HepG2 (cell line): Measurements from ENCODE around the gene STOM. TPM values are rescaled to one million over a fixed set of nuclear protein-coding genes. Genes with fewer than 3 reads are reported as not detected.

Experiments
- BRD4 ChIP-seq: sonication (generic); formaldehyde crosslinking; IDR thresholded peaks from 2 replicates; pipeline ENCODE4 v1.4.0; 2020; ENCODE audit warnings: missing genetic modification reagents
- FOXA3 ChIP-seq: IDR thresholded peaks from 2 replicates; pipeline ENCODE4 v1.6.1; 2016; ENCODE audit warnings: missing genetic modification reagents, missing compliant biosample characterization
- FOXK1 ChIP-seq: sonication (generic); formaldehyde crosslinking; IDR thresholded peaks from 2 replicates; pipeline ENCODE4 v1.4.0; 2020; ENCODE audit warnings: low read depth, missing genetic modification reagents, borderline replicate concordance
- FOXO4 ChIP-seq: sonication (generic); formaldehyde crosslinking; conservative IDR thresholded peaks from 2 replicates; pipeline ENCODE4 v1.8.1; 2023; ENCODE audit warnings: missing genetic modification reagents
- HES4 ChIP-seq: sonication (generic); formaldehyde crosslinking; IDR thresholded peaks from 2 replicates; pipeline ENCODE4 v1.9.0; 2021; ENCODE audit warnings: mild to moderate bottlenecking, missing genetic modification reagents, borderline replicate concordance
- HINFP ChIP-seq: sonication (generic); formaldehyde crosslinking; IDR thresholded peaks from 2 replicates; pipeline ENCODE4 v1.4.0; 2020; ENCODE audit warnings: low read depth, mild to moderate bottlenecking, missing genetic modification reagents
- MBD4 ChIP-seq: IDR thresholded peaks from 2 replicates; pipeline ENCODE4 v1.6.1; 2012; ENCODE audit warnings: low read length, inconsistent platforms, borderline replicate concordance
- MYPOP ChIP-seq: sonication (generic); formaldehyde crosslinking; IDR thresholded peaks from 2 replicates; pipeline ENCODE4 v1.8.1; 2023; ENCODE audit warnings: mild to moderate bottlenecking, moderate library complexity, missing genetic modification reagents
- NFATC3 ChIP-seq: sonication (generic); formaldehyde crosslinking; IDR thresholded peaks from 2 replicates; pipeline ENCODE4 v1.5.1; 2020; ENCODE audit warnings: mild to moderate bottlenecking, missing genetic modification reagents
- NPAS2 ChIP-seq: sonication (generic); formaldehyde crosslinking; IDR thresholded peaks from 2 replicates; pipeline ENCODE4 v1.8.0; 2022; ENCODE audit warnings: mild to moderate bottlenecking, missing genetic modification reagents, borderline replicate concordance
- PCBP1 ChIP-seq: fragments of 200-400 bp; formaldehyde crosslinking; IDR thresholded peaks from 2 replicates; pipeline ENCODE4 v1.6.1; 2017; ENCODE audit warnings: mild to moderate bottlenecking, low read depth, low read length, borderline replicate concordance
- PRPF4 ChIP-seq: fragments of 200-400 bp; formaldehyde crosslinking; IDR thresholded peaks from 2 replicates; pipeline ENCODE4 v1.6.1; 2016; ENCODE audit warnings: low read length, low read depth; ENCODE audit not compliant: poor library complexity, severe bottlenecking
- SAP130 ChIP-seq: IDR thresholded peaks from 2 replicates; pipeline ENCODE4 v1.6.1; 2016; ENCODE audit warnings: low read depth
- SIN3A ChIP-seq: IDR thresholded peaks from 2 replicates; pipeline ENCODE4 v1.6.1; 2011; ENCODE audit warnings: low read depth, mild to moderate bottlenecking, control low read depth, low read length, borderline replicate concordance
- SNAPC4 ChIP-seq: sonication (generic); formaldehyde crosslinking; IDR thresholded peaks from 2 replicates; pipeline ENCODE4 v1.4.0; 2020; ENCODE audit warnings: mild to moderate bottlenecking, missing genetic modification reagents
- TBX2 ChIP-seq: sonication (generic); formaldehyde crosslinking; IDR thresholded peaks from 2 replicates; pipeline ENCODE4 v1.5.0; 2020; ENCODE audit warnings: missing genetic modification reagents, mild to moderate bottlenecking, borderline replicate concordance
- TOPORS ChIP-seq: sonication (generic); formaldehyde crosslinking; IDR thresholded peaks from 2 replicates; pipeline ENCODE4 v1.8.0; 2023; ENCODE audit warnings: mild to moderate bottlenecking, missing genetic modification reagents
- ZKSCAN8 ChIP-seq: IDR thresholded peaks from 2 replicates; pipeline ENCODE4 v1.6.1; 2016; ENCODE audit warnings: borderline replicate concordance, missing genetic modification reagents, missing compliant biosample characterization
- ZNF557 ChIP-seq: sonication (generic); formaldehyde crosslinking; IDR thresholded peaks from 2 replicates; pipeline ENCODE4 v1.4.0; 2020; ENCODE audit warnings: missing genetic modification reagents
- polyA plus RNA-seq, 8 experiments: library from polyadenylated mRNA; depleted of rRNA in 3 of 8; stranded (reverse) in 7 of 8; unstranded in 1 of 8; fragments of >200 nt; fragmentation: Illumina TruSeq in 4 of 8; extraction: Trizol in 4 of 8; gene quantifications; 2 replicates each; pipeline versions ENCODE4 v1.2.1 to v1.2.3, GENCODE V29; 2011 to 2016; ENCODE audit warnings: low read depth in 4 of 8, missing spikeins in 1 of 8, mixed read lengths in 1 of 8; ENCODE audit not compliant: insufficient read depth in 1 of 8
- total RNA-seq, 5 experiments: library from RNA; depleted of rRNA; stranded (reverse); fragments of >200 nt; fragmentation: Illumina TruSeq; extraction: Trizol; gene quantifications; 2 replicates each; pipeline ENCODE4 v1.2.3, GENCODE V29; 2016; ENCODE audit warnings: low read depth in 1 of 5

Gene STOM
- total and polyA plus RNA-seq, 2 of the 13 experiments (the other 11 are each of a cell fraction or from before 2014, with no cell fraction given): 43.6 to 165 TPM

- no peak for TF ChIP-seq SNAPC4
- no peak for TF ChIP-seq PRPF4
- TF ChIP-seq SAP130 (CRISPR knock-in tag): peak; percentile 2; the same call in 1 of the 2 replicates
- no peak for TF ChIP-seq FOXK1 (CRISPR knock-in tag)
- no peak for TF ChIP-seq ZKSCAN8 (CRISPR knock-in tag)
- TF ChIP-seq HINFP (CRISPR knock-in tag): no peak
- TF ChIP-seq TOPORS (CRISPR knock-in tag): no peak
- no peak for TF ChIP-seq NFATC3 (CRISPR knock-in tag)
- 0 out of 2 replicates have a peak, but pooled peaks have one; percentile 20 for TF ChIP-seq MYPOP (CRISPR knock-in tag)
- TF ChIP-seq ZNF557 (CRISPR knock-in tag): no peak
- peak; percentile 60 for TF ChIP-seq BRD4 (CRISPR knock-in tag)
- no peak for TF ChIP-seq FOXA3 (CRISPR knock-in tag)
- TF ChIP-seq SIN3A: no peak
- TF ChIP-seq FOXO4 (CRISPR knock-in tag): no peak
- no peak for TF ChIP-seq NPAS2 (CRISPR knock-in tag)
- no peak for TF ChIP-seq PCBP1
- TF ChIP-seq TBX2: peak; percentile 46; the same call in 1 of the 2 replicates
- 0 out of 2 replicates have a peak, but pooled peaks have one; percentile 49 for TF ChIP-seq HES4 (CRISPR knock-in tag)
- TF ChIP-seq MBD4: no peak
Observed at GRCh38 chr9:121295662-121296191, 74.3 kb downstream of the STOM start (continued).
